SK-N-SH treated with all-trans-retinoic acid at 6 μM for 48 hours (cell line): ENCODE data around the gene SMYD3.

Source experiments
- ATAC-seq: fragments of 200-7000 bp; cut with Tn5 transposase; 3 replicates; pipeline ENCODE4 v1.9.1; 2020; ENCODE audit warnings: mild to moderate bottlenecking, moderate library complexity
- ARNTL ChIP-seq: fragments of 450-650 bp; formaldehyde crosslinking; IDR thresholded peaks from 2 replicates; pipeline ENCODE4 v1.5.0; 2020; ENCODE audit warnings: low read depth, mild to moderate bottlenecking, moderate library complexity, borderline replicate concordance
- CREB5 ChIP-seq: fragments of 250-450 bp; sonication (Bioruptor Pico); IDR thresholded peaks from 2 replicates; pipeline ENCODE4 v1.5.1; 2020; ENCODE audit warnings: low read depth, mild to moderate bottlenecking, moderate library complexity
- CSDC2 ChIP-seq: fragments of 250-450 bp; sonication (Bioruptor Pico); IDR thresholded peaks from 2 replicates; pipeline ENCODE4 v1.5.0; 2020; ENCODE audit warnings: mild to moderate bottlenecking, moderate library complexity
- ESRRG ChIP-seq: fragments of 250-450 bp; sonication (Bioruptor Pico); IDR thresholded peaks from 2 replicates; pipeline ENCODE4 v1.6.1; 2021; ENCODE audit warnings: mild to moderate bottlenecking
- OSR1 ChIP-seq: fragments of 250-450 bp; sonication (Bioruptor Pico); IDR thresholded peaks from 2 replicates; pipeline ENCODE4 v1.8.0; 2022; ENCODE audit warnings: moderate library complexity, mild to moderate bottlenecking, inconsistent platforms
- PATZ1 ChIP-seq: fragments of 250-450 bp; sonication (Bioruptor Pico); IDR thresholded peaks from 2 replicates; pipeline ENCODE4 v1.8.0; 2020; ENCODE audit warnings: mild to moderate bottlenecking, moderate library complexity, borderline replicate concordance
- PPARA ChIP-seq: fragments of 250-450 bp; sonication (Bioruptor Pico); IDR thresholded peaks from 2 replicates; pipeline ENCODE4 v1.5.0; 2020; ENCODE audit warnings: mild to moderate bottlenecking, borderline replicate concordance
- RARB ChIP-seq: fragments of 250-450 bp; sonication (Bioruptor Pico); IDR thresholded peaks from 2 replicates; pipeline ENCODE4 v1.8.0; 2021; ENCODE audit warnings: mild to moderate bottlenecking, moderate library complexity
- SNAI2 ChIP-seq: fragments of 250-450 bp; sonication (Bioruptor Pico); IDR thresholded peaks from 2 replicates; pipeline ENCODE4 v1.5.0; 2020; ENCODE audit warnings: mild to moderate bottlenecking, moderate library complexity
- TCF4 ChIP-seq: fragments of 250-450 bp; sonication (Bioruptor Pico); IDR thresholded peaks from 2 replicates; pipeline ENCODE4 v1.8.0; 2021; ENCODE audit warnings: mild to moderate bottlenecking, moderate library complexity, borderline replicate concordance
- TOX ChIP-seq: fragments of 250-450 bp; sonication (Bioruptor Pico); IDR thresholded peaks from 2 replicates; pipeline ENCODE4 v1.8.0; 2021; ENCODE audit warnings: mild to moderate bottlenecking, moderate library complexity, borderline replicate concordance
- ZC3H10 ChIP-seq: fragments of 250-450 bp; sonication (Bioruptor Pico); IDR thresholded peaks from 2 replicates; pipeline ENCODE4 v1.5.1; 2021; ENCODE audit warnings: mild to moderate bottlenecking, moderate library complexity
- ZFP3 ChIP-seq: fragments of 250-450 bp; sonication (Bioruptor Pico); IDR thresholded peaks from 2 replicates; pipeline ENCODE4 v1.5.0; 2020; ENCODE audit warnings: mild to moderate bottlenecking, moderate library complexity
- ZNF565 ChIP-seq: fragments of 450-650 bp; formaldehyde crosslinking; conservative IDR thresholded peaks from 2 replicates; pipeline ENCODE4 v1.5.0; 2020; ENCODE audit warnings: low read depth, mild to moderate bottlenecking, moderate library complexity
- ZNF70 ChIP-seq: fragments of 450-650 bp; formaldehyde crosslinking; IDR thresholded peaks from 2 replicates; pipeline ENCODE4 v1.5.0; 2020; ENCODE audit warnings: mild to moderate bottlenecking, moderate library complexity
- ZNF8 ChIP-seq: fragments of 450-650 bp; formaldehyde crosslinking; IDR thresholded peaks from 2 replicates; pipeline ENCODE4 v1.5.0; 2020; ENCODE audit warnings: mild to moderate bottlenecking, moderate library complexity
- TF ChIP-seq, protein P1 (sequence below): fragments of 250-450 bp; sonication (Bioruptor Pico); IDR thresholded peaks from 2 replicates; pipeline ENCODE4 v1.8.0; 2021; ENCODE audit warnings: low read depth, mild to moderate bottlenecking, moderate library complexity, borderline replicate concordance
- TF ChIP-seq, protein P2 (sequence below): fragments of 250-450 bp; sonication (Bioruptor Pico); IDR thresholded peaks from 2 replicates; pipeline ENCODE4 v1.5.0; 2020; ENCODE audit warnings: mild to moderate bottlenecking, moderate library complexity

The SMYD3 gene

DNA sequence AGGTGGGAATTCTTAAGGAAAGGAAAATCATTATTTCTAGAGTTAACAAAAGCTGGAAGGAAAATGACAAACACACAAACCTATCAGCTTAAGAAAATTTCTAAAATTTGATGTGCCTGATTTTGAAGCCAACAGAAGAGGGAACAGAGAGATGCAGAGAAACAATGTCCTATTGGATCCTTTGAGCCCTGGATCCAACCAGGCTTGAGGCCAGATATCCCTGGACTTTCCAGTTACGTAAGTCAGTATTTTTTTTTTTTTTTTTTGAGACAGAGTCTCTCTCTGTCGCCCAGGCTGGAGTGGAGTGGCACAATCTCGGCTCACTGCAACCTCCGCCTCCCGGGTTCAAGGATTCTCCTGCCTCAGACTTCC lies 703.4 kb downstream of the SMYD3 start:
- TF ChIP-seq ZNF565 (CRISPR knock-in tag): no peak
- no peak for TF ChIP-seq SNAI2 (CRISPR knock-in tag)
- no peak for TF ChIP-seq ZNF8
- TF ChIP-seq, protein P1, sequence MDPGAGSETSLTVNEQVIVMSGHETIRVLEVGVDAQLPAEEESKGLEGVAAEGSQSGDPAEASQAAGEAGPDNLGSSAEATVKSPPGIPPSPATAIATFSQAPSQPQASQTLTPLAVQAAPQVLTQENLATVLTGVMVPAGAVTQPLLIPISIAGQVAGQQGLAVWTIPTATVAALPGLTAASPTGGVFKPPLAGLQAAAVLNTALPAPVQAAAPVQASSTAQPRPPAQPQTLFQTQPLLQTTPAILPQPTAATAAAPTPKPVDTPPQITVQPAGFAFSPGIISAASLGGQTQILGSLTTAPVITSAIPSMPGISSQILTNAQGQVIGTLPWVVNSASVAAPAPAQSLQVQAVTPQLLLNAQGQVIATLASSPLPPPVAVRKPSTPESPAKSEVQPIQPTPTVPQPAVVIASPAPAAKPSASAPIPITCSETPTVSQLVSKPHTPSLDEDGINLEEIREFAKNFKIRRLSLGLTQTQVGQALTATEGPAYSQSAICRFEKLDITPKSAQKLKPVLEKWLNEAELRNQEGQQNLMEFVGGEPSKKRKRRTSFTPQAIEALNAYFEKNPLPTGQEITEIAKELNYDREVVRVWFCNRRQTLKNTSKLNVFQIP (CRISPR knock-in tag): no peak
- TF ChIP-seq OSR1 (CRISPR knock-in tag): no peak
- no peak for TF ChIP-seq RARB (CRISPR knock-in tag)
- no peak for TF ChIP-seq ESRRG (CRISPR knock-in tag)
- no peak for ATAC-seq

DNA sequence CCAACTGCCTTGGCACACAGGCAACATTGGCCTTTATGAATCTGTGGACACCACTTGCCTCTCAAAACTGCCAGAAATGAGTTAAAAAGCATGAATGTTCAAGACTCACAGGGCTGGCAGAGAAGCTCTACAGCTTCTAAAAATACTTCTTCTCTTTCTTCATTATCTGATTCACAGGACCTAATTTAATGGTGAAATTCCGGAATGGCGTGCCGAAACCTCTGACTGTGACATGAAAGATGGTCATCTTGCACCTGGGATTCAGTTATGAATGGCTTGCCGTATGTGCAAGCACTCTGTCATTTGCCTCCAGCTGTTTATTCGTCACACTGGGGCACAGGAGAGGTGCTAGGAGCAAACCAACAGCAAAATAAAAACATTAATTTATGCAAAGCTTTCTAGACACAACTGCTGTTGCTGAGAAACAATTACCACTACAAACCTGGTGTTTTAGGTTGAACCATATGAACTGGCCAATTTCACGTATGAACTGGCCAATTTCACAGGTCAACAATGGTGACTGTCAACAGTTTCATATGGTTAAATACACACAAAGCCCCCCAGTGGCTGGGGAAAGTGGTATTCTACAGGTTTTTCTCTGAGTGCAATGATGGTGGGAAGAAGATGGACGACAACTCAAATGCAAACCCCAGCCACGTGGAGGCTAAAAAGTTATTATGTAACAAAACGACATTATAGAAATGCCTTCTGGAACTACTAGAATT lies 704.0 kb downstream of the SMYD3 start:
- no peak for TF ChIP-seq TCF4
- TF ChIP-seq, protein P1 (CRISPR knock-in tag): no peak
- TF ChIP-seq ZNF70: no peak
- no peak for TF ChIP-seq PPARA (CRISPR knock-in tag)
- TF ChIP-seq ZC3H10 (CRISPR knock-in tag): no peak
- TF ChIP-seq ZNF8: no peak
- no peak for TF ChIP-seq CREB5 (CRISPR knock-in tag)
- TF ChIP-seq CSDC2 (CRISPR knock-in tag): no peak
- no peak for TF ChIP-seq TOX
- TF ChIP-seq ESRRG (CRISPR knock-in tag): no peak
- TF ChIP-seq, protein P2, sequence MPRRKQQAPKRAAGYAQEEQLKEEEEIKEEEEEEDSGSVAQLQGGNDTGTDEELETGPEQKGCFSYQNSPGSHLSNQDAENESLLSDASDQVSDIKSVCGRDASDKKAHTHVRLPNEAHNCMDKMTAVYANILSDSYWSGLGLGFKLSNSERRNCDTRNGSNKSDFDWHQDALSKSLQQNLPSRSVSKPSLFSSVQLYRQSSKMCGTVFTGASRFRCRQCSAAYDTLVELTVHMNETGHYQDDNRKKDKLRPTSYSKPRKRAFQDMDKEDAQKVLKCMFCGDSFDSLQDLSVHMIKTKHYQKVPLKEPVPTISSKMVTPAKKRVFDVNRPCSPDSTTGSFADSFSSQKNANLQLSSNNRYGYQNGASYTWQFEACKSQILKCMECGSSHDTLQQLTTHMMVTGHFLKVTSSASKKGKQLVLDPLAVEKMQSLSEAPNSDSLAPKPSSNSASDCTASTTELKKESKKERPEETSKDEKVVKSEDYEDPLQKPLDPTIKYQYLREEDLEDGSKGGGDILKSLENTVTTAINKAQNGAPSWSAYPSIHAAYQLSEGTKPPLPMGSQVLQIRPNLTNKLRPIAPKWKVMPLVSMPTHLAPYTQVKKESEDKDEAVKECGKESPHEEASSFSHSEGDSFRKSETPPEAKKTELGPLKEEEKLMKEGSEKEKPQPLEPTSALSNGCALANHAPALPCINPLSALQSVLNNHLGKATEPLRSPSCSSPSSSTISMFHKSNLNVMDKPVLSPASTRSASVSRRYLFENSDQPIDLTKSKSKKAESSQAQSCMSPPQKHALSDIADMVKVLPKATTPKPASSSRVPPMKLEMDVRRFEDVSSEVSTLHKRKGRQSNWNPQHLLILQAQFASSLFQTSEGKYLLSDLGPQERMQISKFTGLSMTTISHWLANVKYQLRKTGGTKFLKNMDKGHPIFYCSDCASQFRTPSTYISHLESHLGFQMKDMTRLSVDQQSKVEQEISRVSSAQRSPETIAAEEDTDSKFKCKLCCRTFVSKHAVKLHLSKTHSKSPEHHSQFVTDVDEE (CRISPR knock-in tag): no peak
- no peak for ATAC-seq

- peak; percentile 35; the same call in 2 of the 3 replicates for ATAC-seq
- TF ChIP-seq ZNF8 (no peak), TCF4 (no peak), SNAI2 (CRISPR knock-in tag) (no peak), ZFP3 (CRISPR knock-in tag) (no peak), CREB5 (CRISPR knock-in tag) (no peak), ESRRG (CRISPR knock-in tag) (no peak), PPARA (CRISPR knock-in tag) (no peak), ZC3H10 (CRISPR knock-in tag) (no peak), PATZ1 (no peak), ARNTL (CRISPR knock-in tag) (no peak)
- TF ChIP-seq, protein P1 (CRISPR knock-in tag): no peak
- TF ChIP-seq, protein P2 (CRISPR knock-in tag): no peak
These were observed 706.0 kb downstream of the SMYD3 start for GRCh38 chr1:245800901-245801605.
